ENCODE data around the gene NAV1. TPM values are rescaled to one million over a fixed set of nuclear protein-coding genes. Genes with fewer than 3 reads are reported as not detected.

The NAV1 gene
- total and polyA plus RNA-seq, 2 of the 8 experiments (the other 6 are each of a cell fraction or from before 2014, with no cell fraction given), result 9.9 to 42.7 TPM

DNA sequence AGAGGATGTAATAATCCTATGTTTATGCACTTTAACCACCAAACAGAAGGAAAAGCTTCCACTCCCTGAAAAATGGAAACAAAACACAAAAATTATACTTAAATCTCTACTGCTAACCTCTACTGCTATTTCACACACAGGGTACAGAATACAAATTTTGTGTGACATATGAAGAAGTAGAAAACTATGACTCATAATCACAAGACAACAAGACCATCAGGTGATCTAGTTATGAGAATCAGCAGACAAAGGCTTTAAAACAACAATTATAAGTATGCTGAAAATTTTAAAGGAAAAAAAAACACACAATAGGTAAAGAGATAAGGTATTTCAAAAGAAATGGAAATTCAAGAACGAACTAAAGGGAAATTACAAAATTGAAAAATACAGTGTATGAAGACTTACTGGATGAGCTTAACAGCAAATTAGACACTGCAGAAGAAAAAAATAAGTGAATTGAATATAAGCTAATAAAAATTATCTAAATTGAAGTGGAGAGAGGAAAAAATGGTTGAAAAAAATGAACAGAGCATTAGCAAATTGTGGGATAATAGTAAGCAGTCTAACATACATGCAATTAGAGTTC is 13.6 kb upstream of the NAV1 start:
- no peak for DNase-seq (ENCODE audit: low read depth in 1 of 2, low spot score in 2 of 2)
- Histone ChIP-seq H4K5ac (ENCODE audit: insufficient read length, low read depth, low read length) (no peak overlapping the region), H3K18ac (ENCODE audit: extremely low read depth, low read length) (no peak overlapping the region), H3K79me1 (ENCODE audit: low read depth, low read length) (no peaks in the 10 kb centered on the region), H4K20me1 (replicated peaks in 1 of 2; ENCODE audit: control insufficient read depth in 1 of 2, insufficient read depth in 2 of 2, low read length in 2 of 2) (no peaks in the 10 kb centered on the region), H3K79me2 (ENCODE audit: control insufficient read depth in 1 of 2, insufficient read depth in 2 of 2, low read length in 2 of 2) (no peaks in the 10 kb centered on the region), H3K23me2 (ENCODE audit: low read depth, low read length) (no peaks in the 10 kb centered on the region), H3K9ac (replicated peaks in 1 of 4; ENCODE audit: extremely low read depth in 1 of 4, low read depth in 3 of 4, low read length in 3 of 4) (no peak overlapping the region), H3K14ac (ENCODE audit: insufficient read length) (no peak overlapping the region), H3K27ac (ENCODE audit: low read depth, low read length) (no peak overlapping the region), H3K4me3 (ENCODE audit: extremely low read depth in 1 of 4, insufficient read depth in 2 of 4, low read depth in 3 of 4, low read length in 4 of 4) (no peak overlapping the region), H3K4me1 (replicated peaks in 1 of 4; ENCODE audit: control insufficient read depth in 3 of 4, insufficient read depth in 4 of 4, low read length in 3 of 4) (no peaks in the 10 kb centered on the region), H3K56ac (replicated peaks; ENCODE audit: insufficient read length, low read depth, low read length) (no peak overlapping the region), H2BK12ac (ENCODE audit: low read depth, low read length) (no peak overlapping the region), H2BK20ac (ENCODE audit: low read length) (no peak overlapping the region), H3K9me3 (ENCODE audit: insufficient read depth in 2 of 2, low read depth in 1 of 2, low read length in 1 of 2) (no peaks in the 10 kb centered on the region), H2AFZ (ENCODE audit: low read length) (no peak overlapping the region), H2BK5ac (ENCODE audit: low read depth, low read length) (no peak overlapping the region), H3K36me3 (ENCODE audit: control insufficient read depth in 2 of 4, insufficient read depth in 4 of 4, low read length in 3 of 4) (no peaks in the 10 kb centered on the region), H4K91ac (replicated peaks; ENCODE audit: insufficient read length, low read length) (no peak overlapping the region), H3K23ac (ENCODE audit: insufficient read length) (no peak overlapping the region), H2BK15ac (ENCODE audit: low read length) (no peak overlapping the region), H3K4ac (replicated peaks; ENCODE audit: insufficient read length, low read depth, low read length) (no peak overlapping the region), H3K4me2 (ENCODE audit: insufficient read depth in 1 of 2, low read depth in 2 of 2, low read length in 2 of 2) (no peak overlapping the region), H4K8ac (ENCODE audit: extremely low read depth, insufficient read depth, low read length) (no peak overlapping the region), H2BK120ac (replicated peaks; ENCODE audit: low read depth, low read length) (no peak overlapping the region), H3K27me3 (replicated peaks in 1 of 4; ENCODE audit: control insufficient read depth in 3 of 4, extremely low read depth in 1 of 4, insufficient read depth in 3 of 4, low read length in 3 of 4) (no peaks in the 10 kb centered on the region), H2AK5ac (ENCODE audit: low read depth, low read length) (no peak overlapping the region)
- no peak for FAIRE-seq
- 94% methylated on average over 1 of the region's 1 CpG; no CpG with 5 or more reads in 1 of the 2 experiments for WGBS, 2 experiments (ENCODE audit: extremely low coverage in 1 of 2, insufficient coverage in 1 of 2, insufficient read length in 1 of 2, insufficient replicate concordance in 2 of 2, low coverage in 1 of 2, low lambda C conversion rate in 2 of 2, missing lambda C conversion rate in 1 of 2)
- ChIA-PET POLR2A (ENCODE audit: partially characterized antibody) (interaction anchor here (1.3 kb wide), 1 partner anchor 10 kb away, joined by 4 read pairs; no protein-coding TSS in a partner anchor), CTCF (ENCODE audit: partially characterized antibody) (interaction anchor here (0.8 to 43.8 kb wide), 5 partner anchors 11 to 370 kb away, joined by 3 to 929 read pairs (median 4); partner anchors contain the start of gene CSRP1)
- no peak for TF ChIP-seq MAFK (IDR thresholded peaks at IDR 0.05; ENCODE audit: low read depth, low read length)
- TF ChIP-seq POLR2A (IDR thresholded peaks at IDR 0.05; ENCODE audit: control extremely low read depth in 1 of 2, low read depth in 2 of 2, low read length in 2 of 2), result no peak
- no peak for TF ChIP-seq CBX5 (IDR thresholded peaks at IDR 0.05; ENCODE audit: low read depth, low read length)
- no peak for TF ChIP-seq KDM1A (IDR thresholded peaks at IDR 0.05; ENCODE audit: borderline replicate concordance, low read length)
- no peak for TF ChIP-seq RBBP5 (IDR thresholded peaks at IDR 0.05; ENCODE audit: borderline replicate concordance, low read depth, low read length)
- TF ChIP-seq CEBPB (IDR thresholded peaks at IDR 0.05; ENCODE audit: low read depth, low read length), result no peak
- TF ChIP-seq SP2 (IDR thresholded peaks at IDR 0.05; ENCODE audit: low read length), result no peak
- no peak for TF ChIP-seq EZH2 (IDR thresholded peaks at IDR 0.05; ENCODE audit: low read depth, low read length, severe bottlenecking)
- no peak for TF ChIP-seq BRCA1 (IDR thresholded peaks at IDR 0.05; ENCODE audit: low read depth, low read length)
- no peak for TF ChIP-seq EGR1 (IDR thresholded peaks at IDR 0.05; ENCODE audit: borderline replicate concordance, low read depth, low read length)
- TF ChIP-seq BCL11A (IDR thresholded peaks at IDR 0.05; ENCODE audit: low read depth in 2 of 2, low read length in 2 of 2), result no peak
- no peak for TF ChIP-seq SIX5 (IDR thresholded peaks at IDR 0.05; ENCODE audit: low read depth, low read length)
- no peak for TF ChIP-seq TBP (IDR thresholded peaks at IDR 0.05; ENCODE audit: low read depth, low read length)
- no peak for TF ChIP-seq POU5F1 (IDR thresholded peaks at IDR 0.05; ENCODE audit: low read depth, low read length)
- no peak for TF ChIP-seq RFX5 (IDR thresholded peaks at IDR 0.05; ENCODE audit: borderline replicate concordance, low read depth, low read length)

Data from H1 (cell line).